Measurements from ENCODE around the gene KCNJ16.

KCNJ16 gene

DNA sequence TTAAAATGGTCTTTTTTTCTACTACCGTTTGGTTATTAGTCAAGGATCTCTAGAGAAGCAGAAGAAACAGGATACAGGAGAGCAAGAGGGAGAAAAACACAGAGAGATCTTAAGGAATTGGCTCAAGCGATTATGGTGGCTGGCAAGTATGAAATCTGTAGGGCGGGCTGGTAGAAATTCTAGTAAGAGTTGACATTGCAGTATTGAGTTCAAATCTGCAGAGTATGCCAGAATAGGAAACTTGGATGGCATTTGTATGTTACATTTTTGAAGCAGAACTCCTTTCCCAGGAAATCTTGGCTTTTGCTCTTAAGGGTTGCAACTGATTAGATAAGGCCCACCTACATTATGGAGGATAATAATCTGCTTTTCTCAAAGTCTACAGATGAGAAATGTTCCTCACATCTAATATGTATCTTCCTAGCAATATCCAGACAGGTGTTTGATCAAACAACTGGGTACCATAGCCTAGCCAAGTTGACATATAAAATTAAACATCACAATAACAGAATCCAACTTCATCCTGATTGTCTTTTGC, 4.0 kb downstream of the KCNJ16 start:
- Histone ChIP-seq H3K14ac (ENCODE audit: low read length) (no peak overlapping the region), H3K23ac (ENCODE audit: low read depth, low read length, poor library complexity) (no peak overlapping the region), H2AK5ac (ENCODE audit: low read depth, low read length) (no peak overlapping the region), H3K79me1 (ENCODE audit: low read depth, low read length) (no peaks in the 10 kb centered on the region), H4K8ac (ENCODE audit: low read depth, low read length) (no peak overlapping the region), H2AFZ (ENCODE audit: low read length) (no peak overlapping the region), H3K4me3 (ENCODE audit: low read length in 2 of 2) (no peak overlapping the region), H3K18ac (ENCODE audit: low read length) (no peak overlapping the region), H3K4ac (ENCODE audit: low read length) (no peak overlapping the region), H3K36me3 (replicated peaks in 1 of 2; ENCODE audit: control insufficient read depth in 2 of 2, insufficient read depth in 2 of 2, low read length in 2 of 2) (no peaks in the 10 kb centered on the region), H3K27ac (replicated peaks; ENCODE audit: low read length) (no peak overlapping the region), H3K9me3 (replicated peaks in 1 of 2; ENCODE audit: control insufficient read depth in 2 of 2, insufficient read depth in 1 of 2, low read depth in 1 of 2, low read length in 2 of 2) (no peaks in the 10 kb centered on the region), H3K27me3 (ENCODE audit: control insufficient read depth in 3 of 3, insufficient read depth in 3 of 3, low read depth in 1 of 3, low read length in 3 of 3) (no peaks in the 10 kb centered on the region), H3K4me2 (ENCODE audit: insufficient read depth, low read length, poor library complexity, severe bottlenecking) (no peak overlapping the region), H2BK12ac (ENCODE audit: low read length) (no peak overlapping the region), H4K91ac (ENCODE audit: low read depth, low read length, poor library complexity) (no peak overlapping the region), H3K4me1 (ENCODE audit: control insufficient read depth in 2 of 2, insufficient read depth in 1 of 2, low read depth in 1 of 2, low read length in 2 of 2) (no peaks in the 10 kb centered on the region), H3K9ac (ENCODE audit: low read depth, low read length, poor library complexity) (no peak overlapping the region), H2BK5ac (ENCODE audit: low read length) (no peak overlapping the region), H2BK15ac (ENCODE audit: low read length) (no peak overlapping the region), H2BK120ac (ENCODE audit: low read depth, low read length) (no peak overlapping the region)
- no CpG with 5 or more reads among the region's 3 CpGs for WGBS, 2 donors (ENCODE audit: extremely low coverage in 2 of 2, insufficient read length in 2 of 2, insufficient replicate concordance in 1 of 2)
- DNase-seq (ENCODE audit: low spot score) = no peak

DNA sequence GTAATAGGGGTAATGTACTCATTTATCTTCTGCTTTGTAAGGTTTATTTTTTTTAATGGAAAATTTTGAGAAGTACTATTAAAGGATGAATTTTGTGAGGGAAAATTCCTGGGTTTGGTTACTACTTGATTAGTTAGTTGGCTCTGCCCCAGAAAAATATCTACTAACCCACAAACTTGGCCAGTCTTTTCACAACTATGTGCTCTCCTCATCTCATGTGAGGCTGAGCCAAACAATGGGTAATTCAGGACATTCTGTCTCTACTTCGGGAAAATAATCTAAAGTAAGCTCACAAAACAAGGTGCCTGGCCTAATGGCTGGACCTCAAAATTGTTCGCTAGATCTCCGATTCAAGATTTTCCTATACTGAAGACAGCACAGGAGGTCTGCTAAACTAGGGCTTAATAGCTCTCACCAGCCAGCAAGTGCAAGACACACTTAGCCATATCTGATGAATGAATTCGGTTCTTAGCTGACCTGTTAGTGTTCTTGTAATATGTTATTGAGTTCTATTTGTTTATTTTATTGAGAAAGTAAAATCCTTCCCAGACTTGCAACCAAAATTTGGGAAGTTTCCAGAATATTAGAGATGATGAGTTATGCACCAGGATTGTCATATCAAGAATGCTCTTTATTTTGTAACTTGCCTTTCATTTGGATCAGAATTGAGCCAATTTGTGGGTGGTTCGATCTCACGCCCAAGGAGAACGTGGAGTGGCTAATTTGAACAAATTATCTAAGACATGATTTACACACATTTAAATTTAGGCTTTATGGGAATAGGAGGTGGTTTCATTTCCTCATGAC, 5.7 kb downstream of the KCNJ16 start:
- Histone ChIP-seq H2BK12ac (ENCODE audit: low read length) (no peak overlapping the region), H3K27me3 (ENCODE audit: control insufficient read depth in 3 of 3, insufficient read depth in 3 of 3, low read depth in 1 of 3, low read length in 3 of 3) (no peaks in the 10 kb centered on the region), H3K4me1 (ENCODE audit: control insufficient read depth in 2 of 2, insufficient read depth in 1 of 2, low read depth in 1 of 2, low read length in 2 of 2) (no peaks in the 10 kb centered on the region), H3K4me2 (ENCODE audit: insufficient read depth, low read length, poor library complexity, severe bottlenecking) (no peak overlapping the region), H3K4ac (ENCODE audit: low read length) (no peak overlapping the region), H2BK15ac (ENCODE audit: low read length) (no peak overlapping the region), H3K4me3 (ENCODE audit: low read length in 2 of 2) (no peak overlapping the region), H3K36me3 (replicated peaks in 1 of 2; ENCODE audit: control insufficient read depth in 2 of 2, insufficient read depth in 2 of 2, low read length in 2 of 2) (no peaks in the 10 kb centered on the region), H3K14ac (ENCODE audit: low read length) (no peak overlapping the region), H3K9ac (ENCODE audit: low read depth, low read length, poor library complexity) (no peak overlapping the region), H3K27ac (replicated peaks; ENCODE audit: low read length) (no peak overlapping the region), H3K9me3 (replicated peaks in 1 of 2; ENCODE audit: control insufficient read depth in 2 of 2, insufficient read depth in 1 of 2, low read depth in 1 of 2, low read length in 2 of 2) (no peaks in the 10 kb centered on the region), H3K79me1 (ENCODE audit: low read depth, low read length) (no peaks in the 10 kb centered on the region), H2BK5ac (ENCODE audit: low read length) (no peak overlapping the region), H2AFZ (ENCODE audit: low read length) (no peak overlapping the region), H4K8ac (ENCODE audit: low read depth, low read length) (no peak overlapping the region), H2BK120ac (ENCODE audit: low read depth, low read length) (no peak overlapping the region), H3K18ac (ENCODE audit: low read length) (no peak overlapping the region), H2AK5ac (ENCODE audit: low read depth, low read length) (no peak overlapping the region), H4K91ac (ENCODE audit: low read depth, low read length, poor library complexity) (no peak overlapping the region), H3K23ac (ENCODE audit: low read depth, low read length, poor library complexity) (no peak overlapping the region)
- no peak for DNase-seq (ENCODE audit: low spot score)
- no CpG with 5 or more reads among the region's 7 CpGs for WGBS, 2 donors (ENCODE audit: extremely low coverage in 2 of 2, insufficient read length in 2 of 2, insufficient replicate concordance in 1 of 2)

GRCh38 chr17:70081885-70082284, 6.9 kb downstream of the KCNJ16 start:
- Histone ChIP-seq H3K4me3 (ENCODE audit: low read length in 2 of 2) (no peak overlapping the region), H4K91ac (ENCODE audit: low read depth, low read length, poor library complexity) (no peak overlapping the region), H2BK120ac (ENCODE audit: low read depth, low read length) (no peak overlapping the region), H3K4me1 (ENCODE audit: control insufficient read depth in 2 of 2, insufficient read depth in 1 of 2, low read depth in 1 of 2, low read length in 2 of 2) (no peaks in the 10 kb centered on the region), H3K36me3 (replicated peaks in 1 of 2; ENCODE audit: control insufficient read depth in 2 of 2, insufficient read depth in 2 of 2, low read length in 2 of 2) (no peaks in the 10 kb centered on the region), H3K9me3 (replicated peaks in 1 of 2; ENCODE audit: control insufficient read depth in 2 of 2, insufficient read depth in 1 of 2, low read depth in 1 of 2, low read length in 2 of 2) (no peaks in the 10 kb centered on the region), H3K18ac (ENCODE audit: low read length) (no peak overlapping the region), H3K27me3 (ENCODE audit: control insufficient read depth in 3 of 3, insufficient read depth in 3 of 3, low read depth in 1 of 3, low read length in 3 of 3) (no peaks in the 10 kb centered on the region), H3K27ac (replicated peaks; ENCODE audit: low read length) (no peak overlapping the region), H3K23ac (ENCODE audit: low read depth, low read length, poor library complexity) (no peak overlapping the region), H2AFZ (ENCODE audit: low read length) (no peak overlapping the region), H3K9ac (ENCODE audit: low read depth, low read length, poor library complexity) (no peak overlapping the region), H2BK12ac (ENCODE audit: low read length) (no peak overlapping the region), H3K79me1 (ENCODE audit: low read depth, low read length) (no peaks in the 10 kb centered on the region), H3K14ac (ENCODE audit: low read length) (no peak overlapping the region), H2AK5ac (ENCODE audit: low read depth, low read length) (no peak overlapping the region), H2BK5ac (ENCODE audit: low read length) (no peak overlapping the region), H2BK15ac (ENCODE audit: low read length) (no peak overlapping the region), H3K4ac (ENCODE audit: low read length) (no peak overlapping the region), H3K4me2 (ENCODE audit: insufficient read depth, low read length, poor library complexity, severe bottlenecking) (no peak overlapping the region), H4K8ac (ENCODE audit: low read depth, low read length) (no peak overlapping the region)
- DNase-seq (ENCODE audit: low spot score) = no peak
- WGBS, 2 donors (ENCODE audit: extremely low coverage in 2 of 2, insufficient read length in 2 of 2, insufficient replicate concordance in 1 of 2) = no CpG with 5 or more reads among the region's 1 CpG

DNA sequence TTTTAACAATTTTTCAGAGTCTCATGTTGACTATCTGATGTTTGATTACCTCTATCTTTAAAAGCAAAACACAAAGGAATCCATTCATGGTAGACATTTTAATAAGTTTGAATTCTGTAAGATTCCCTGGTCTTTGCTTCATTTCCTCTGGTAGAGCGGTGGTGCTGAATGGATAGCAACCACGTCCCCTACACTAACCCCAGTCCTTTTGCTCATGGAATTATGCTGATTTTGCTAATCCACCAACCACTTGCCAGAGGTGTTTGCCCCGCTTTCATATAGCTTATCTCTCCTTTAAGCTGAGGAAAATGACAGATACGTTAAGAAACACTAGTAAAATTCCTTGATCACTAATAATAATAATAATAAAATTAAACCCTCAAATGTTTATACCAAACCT, 9.5 kb downstream of the KCNJ16 start:
- Histone ChIP-seq H4K8ac (ENCODE audit: low read depth, low read length) (no peak overlapping the region), H3K23ac (ENCODE audit: low read depth, low read length, poor library complexity) (no peak overlapping the region), H3K14ac (ENCODE audit: low read length) (no peak overlapping the region), H3K4me1 (ENCODE audit: control insufficient read depth in 2 of 2, insufficient read depth in 1 of 2, low read depth in 1 of 2, low read length in 2 of 2) (no peaks in the 10 kb centered on the region), H3K27ac (replicated peaks; ENCODE audit: low read length) (no peak overlapping the region), H3K9me3 (replicated peaks in 1 of 2; ENCODE audit: control insufficient read depth in 2 of 2, insufficient read depth in 1 of 2, low read depth in 1 of 2, low read length in 2 of 2) (peaks cover 0 to 6% of the 10 kb centered on the region in 2 donors), H2BK120ac (ENCODE audit: low read depth, low read length) (no peak overlapping the region), H3K79me1 (ENCODE audit: low read depth, low read length) (no peaks in the 10 kb centered on the region), H2AFZ (ENCODE audit: low read length) (no peak overlapping the region), H4K91ac (ENCODE audit: low read depth, low read length, poor library complexity) (no peak overlapping the region), H2BK5ac (ENCODE audit: low read length) (no peak overlapping the region), H3K18ac (ENCODE audit: low read length) (no peak overlapping the region), H3K36me3 (replicated peaks in 1 of 2; ENCODE audit: control insufficient read depth in 2 of 2, insufficient read depth in 2 of 2, low read length in 2 of 2) (no peaks in the 10 kb centered on the region), H3K27me3 (ENCODE audit: control insufficient read depth in 3 of 3, insufficient read depth in 3 of 3, low read depth in 1 of 3, low read length in 3 of 3) (no peaks in the 10 kb centered on the region), H3K4me3 (ENCODE audit: low read length in 2 of 2) (no peak overlapping the region), H2AK5ac (ENCODE audit: low read depth, low read length) (no peak overlapping the region), H3K4me2 (ENCODE audit: insufficient read depth, low read length, poor library complexity, severe bottlenecking) (no peak overlapping the region), H2BK12ac (ENCODE audit: low read length) (no peak overlapping the region), H3K4ac (ENCODE audit: low read length) (no peak overlapping the region), H2BK15ac (ENCODE audit: low read length) (no peak overlapping the region), H3K9ac (ENCODE audit: low read depth, low read length, poor library complexity) (no peak overlapping the region)
- no CpG with 5 or more reads among the region's 4 CpGs for WGBS, 2 donors (ENCODE audit: extremely low coverage in 2 of 2, insufficient read length in 2 of 2, insufficient replicate concordance in 1 of 2)
- no peak for DNase-seq (ENCODE audit: low spot score)
